Upper lobe of right lung (tissue), 1 donor: ENCODE data around the gene C19orf33. TPM values are rescaled to one million over a fixed set of nuclear protein-coding genes. Genes with fewer than 3 reads are reported as not detected.

Source experiments
- ATAC-seq: fragments of 200-7000 bp; cut with Tn5 transposase; one replicate; pipeline ENCODE4 v1.9.1; 2020; ENCODE audit warnings: mild to moderate bottlenecking, moderate library complexity
- DNase-seq: peaks from one replicate; pipeline ENCODE4 v3.0.0-alpha.2; 2020
- H3K27ac ChIP-seq: fragments of 200-600 bp; one replicate; pipeline ENCODE4 v1.8.0; 2022
- H3K27me3 ChIP-seq: fragments of 200-600 bp; one replicate; pipeline ENCODE4 v1.8.0; 2022; ENCODE audit warnings: mild to moderate bottlenecking
- H3K36me3 ChIP-seq: fragments of 200-600 bp; one replicate; pipeline ENCODE4 v1.8.0; 2022
- H3K4me1 ChIP-seq: fragments of 200-600 bp; one replicate; pipeline ENCODE4 v1.8.0; 2022
- H3K4me3 ChIP-seq: fragments of 200-600 bp; one replicate; pipeline ENCODE4 v1.8.0; 2022; ENCODE audit warnings: mild to moderate bottlenecking
- H3K9me3 ChIP-seq: fragments of 200-600 bp; one replicate; pipeline ENCODE4 v1.8.0; 2022
- CTCF ChIP-seq: fragments of 200-600 bp; IDR thresholded peaks from one replicate; pipeline ENCODE4 v1.8.0; 2022; ENCODE audit warnings: antibody characterized with exemption
- intact Hi-C: fragments of 100-400 bp; cut with DNase I; formaldehyde crosslinking; loops from one replicate; pipeline ENCODE4 v1.11.0; 2022
- total RNA-seq: library from RNA; stranded (reverse); fragmentation: NEBNext Ultra II Directional; extraction: Animal tissue kit (Norgen Biotek cat#: 25700); gene quantifications from one replicate; pipeline ENCODE4 v1.2.1, GENCODE V29; 2021
- donor health status: DM: no; HTN: yes; CAD: no; lungs with severe emphysema.

C19orf33 gene
- total RNA-seq, 1 donor from 2014 or later: 63.0 TPM

GRCh38 chr19:38315657-38316476 is 11.8 kb downstream of the C19orf33 start, which contains the start of gene YIF1B:
YIF1B (minus strand) TSS chr19:38315947; CDS start chr19:38315917, 30 bp downstream.
- H3K27me3 ChIP-seq: no peaks in the 10 kb centered on the region
- H3K27ac ChIP-seq: peak within 1 kb of the TSS; percentile 85
- peaks cover 37% of the 10 kb centered on the region for H3K4me1 ChIP-seq
- peak within 1 kb of the TSS; percentile 74 for H3K4me3 ChIP-seq
- no peaks in the 10 kb centered on the region for H3K9me3 ChIP-seq
- DNase-seq (peak; percentile 97), ATAC-seq (peak; percentile 97)
- TF ChIP-seq CTCF: no peak
- no peaks in the 10 kb centered on the region for H3K36me3 ChIP-seq
- intact Hi-C loops: no loop called here

GRCh38 chr19:38316477-38317067 is 12.5 kb downstream of the C19orf33 start:
- peak overlapping the region; percentile 85 for H3K27ac ChIP-seq
- DNase-seq: no peak
- no peak for ATAC-seq
- intact Hi-C loops: no loop called here
- H3K36me3 ChIP-seq: no peaks in the 10 kb centered on the region
- H3K9me3 ChIP-seq: no peaks in the 10 kb centered on the region
- no peak for TF ChIP-seq CTCF
- peaks cover 43% of the 10 kb centered on the region for H3K4me1 ChIP-seq
- peak overlapping the region; percentile 74 for H3K4me3 ChIP-seq
- H3K27me3 ChIP-seq: no peaks in the 10 kb centered on the region

GRCh38 chr19:38317104-38317612 is 13.1 kb downstream of the C19orf33 start:
- TF ChIP-seq CTCF: no peak
- ATAC-seq (no peak), DNase-seq (no peak)
- Histone ChIP-seq H3K27me3 (no peaks in the 10 kb centered on the region), H3K9me3 (no peaks in the 10 kb centered on the region), H3K4me1 (peaks cover 49% of the 10 kb centered on the region), H3K36me3 (no peaks in the 10 kb centered on the region), H3K27ac (peak overlapping the region; percentile 85), H3K4me3 (peak overlapping the region; percentile 74)
- intact Hi-C loops: no loop called here

- no peak for TF ChIP-seq CTCF
- Histone ChIP-seq H3K4me1 (peaks cover 51% of the 10 kb centered on the region), H3K27me3 (no peaks in the 10 kb centered on the region), H3K9me3 (no peaks in the 10 kb centered on the region), H3K36me3 (no peaks in the 10 kb centered on the region), H3K4me3 (peak overlapping the region; percentile 71), H3K27ac (peak overlapping the region; percentile 6)
- ATAC-seq (no peak), DNase-seq (no peak)
- intact Hi-C loops: no loop called here
Observed at GRCh38 chr19:38318660-38319059, 14.6 kb downstream of the C19orf33 start.

- H3K9me3 ChIP-seq: no peaks in the 10 kb centered on the region
- no peaks in the 10 kb centered on the region for H3K27me3 ChIP-seq
- peaks cover 51% of the 10 kb centered on the region for H3K4me1 ChIP-seq
- H3K4me3 ChIP-seq: peak within 1 kb of the TSS; percentile 71
- H3K27ac ChIP-seq: peak within 1 kb of the TSS; percentile 84
- TF ChIP-seq CTCF: peak; percentile 22
- peak; percentile 16 for ATAC-seq
- peaks cover 7% of the 10 kb centered on the region for H3K36me3 ChIP-seq
- intact Hi-C loops: no loop called here
- peak; percentile 81 for DNase-seq
Observed at GRCh38 chr19:38319421-38320258, 15.6 kb downstream of the C19orf33 start, which contains the start of gene KCNK6. KCNK6 (plus strand) TSS chr19:38319845; CDS start chr19:38319951, 106 bp downstream.
